Posterior cingulate gyrus (tissue), 11 donors: ENCODE measurements around the gene PITPNC1.

ENCODE experiments used
- DNase-seq, 10 donors: peaks; one replicate each; pipeline versions ENCODE4 v3.0.0 to v3.0.0-alpha.2; 2020 to 2021; ENCODE audit warnings: mixed read lengths in 3 of 10
- intact Hi-C: fragments of 100-400 bp; cut with DNase I; formaldehyde crosslinking; loops from one replicate; pipeline ENCODE4 v1.15.1; 2023

Gene PITPNC1

DNA sequence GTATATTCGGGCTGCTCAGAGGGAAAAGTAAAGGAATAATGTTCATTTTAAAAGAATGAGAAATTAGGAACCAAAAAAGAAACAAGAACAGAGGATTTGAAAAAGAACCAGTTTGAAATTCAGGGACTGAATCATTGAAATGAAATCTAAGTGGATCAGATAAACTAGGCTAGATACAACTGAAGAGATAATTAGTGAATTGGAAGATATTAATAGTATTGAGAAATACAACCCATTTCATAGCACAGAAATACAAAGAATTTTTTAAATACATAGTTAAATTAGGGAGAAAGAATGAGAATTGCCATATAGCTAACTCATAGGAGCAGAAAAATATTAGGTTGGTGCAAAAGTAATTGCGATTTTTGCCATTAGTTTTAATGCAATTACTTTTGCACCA lies 223.3 kb downstream of the PITPNC1 start:
- intact Hi-C loops, result no loop called here
- no peak for DNase-seq

DNA sequence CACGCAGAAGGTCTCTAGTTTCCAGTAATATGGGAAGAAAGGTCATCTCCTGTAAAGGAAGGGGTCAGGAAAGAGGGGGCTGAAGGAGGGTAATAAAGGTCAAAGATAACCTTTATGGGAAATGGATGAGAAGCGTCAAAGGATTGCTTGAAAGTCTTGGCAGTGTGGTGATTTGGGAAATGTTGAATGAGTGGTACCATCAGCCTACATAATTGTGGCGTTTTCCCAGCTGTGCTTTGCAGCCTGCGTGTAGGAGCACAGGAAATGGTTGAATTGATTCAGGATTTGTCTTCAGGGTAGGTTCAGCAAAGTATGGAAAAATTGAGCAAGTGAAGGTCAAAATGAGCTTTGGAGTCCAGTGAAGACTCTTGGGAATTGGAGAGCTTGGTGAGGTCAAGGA lies 224.8 kb downstream of the PITPNC1 start:
- no peak for DNase-seq
- intact Hi-C loops, result no loop called here

DNA sequence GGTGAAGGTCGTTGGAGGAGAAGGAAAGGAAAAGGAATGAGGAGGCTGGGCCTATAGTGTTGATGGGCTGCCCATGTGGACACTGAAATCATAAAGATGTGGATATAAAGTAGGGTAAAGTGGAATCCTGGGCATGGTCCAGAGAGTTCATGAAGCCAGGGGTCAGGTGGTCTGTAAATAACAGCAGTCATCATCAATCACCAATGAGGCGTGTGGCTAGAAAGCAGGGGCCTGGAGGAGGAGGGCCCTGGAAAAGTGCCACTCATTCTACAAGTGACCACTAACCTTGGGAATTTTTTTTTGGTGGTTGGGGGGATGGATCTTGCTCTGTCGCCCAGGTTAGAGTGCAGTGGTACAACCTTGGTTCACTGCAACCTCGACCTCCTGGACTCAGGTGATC lies 225.4 kb downstream of the PITPNC1 start:
- intact Hi-C loops, result no loop called here
- no peak for DNase-seq

- intact Hi-C loops, result no loop called here
- peak in 2 of 10 donors; percentile 10 to 20 for DNase-seq
Observed at GRCh38 chr17:67602974-67603373, 225.9 kb downstream of the PITPNC1 start.

- DNase-seq, result peak in 9 of 10 donors; percentile 19 to 88 (median 26)
- intact Hi-C loops, result no loop called here
Observed at GRCh38 chr17:67605256-67605912, 228.3 kb downstream of the PITPNC1 start.

GRCh38 chr17:67606471-67606870 lies 229.4 kb downstream of the PITPNC1 start:
- intact Hi-C loops, result no loop called here
- DNase-seq, result no peak

GRCh38 chr17:67606896-67607604 lies 230.0 kb downstream of the PITPNC1 start:
- no peak for DNase-seq
- intact Hi-C loops, result no loop called here

GRCh38 chr17:67610061-67610460 lies 233.0 kb downstream of the PITPNC1 start:
- intact Hi-C loops, result no loop called here
- DNase-seq, result no peak

GRCh38 chr17:67613961-67614360 lies 236.9 kb downstream of the PITPNC1 start:
- intact Hi-C loops, result no loop called here

GRCh38 chr17:67615011-67615561 lies 238.0 kb downstream of the PITPNC1 start:
- peak in 2 of 10 donors; percentile 24 to 26 for DNase-seq
- intact Hi-C loops, result no loop called here

More at GRCh38 chr17:67613961-67614360, 236.9 kb downstream of the PITPNC1 start:
- no peak for DNase-seq

DNA sequence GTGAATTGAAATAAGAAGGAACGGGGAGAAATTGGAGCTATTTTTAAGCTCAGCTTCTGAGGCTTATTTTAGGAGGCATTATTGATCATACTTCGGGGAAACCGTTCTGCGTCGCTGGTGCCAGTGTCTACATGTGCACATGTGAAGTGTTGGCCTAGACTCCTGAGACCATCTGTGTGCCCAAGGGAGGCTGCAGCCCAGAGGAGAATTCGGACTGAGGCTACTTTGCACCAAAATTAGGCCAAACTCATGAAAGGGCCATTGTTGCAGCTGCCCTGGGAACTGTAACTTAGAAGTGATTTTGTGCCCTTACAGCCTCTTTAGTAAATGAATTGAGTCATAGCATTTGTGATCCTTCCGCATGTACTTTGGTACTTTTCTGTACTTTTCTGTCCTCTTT lies 238.7 kb downstream of the PITPNC1 start:
- DNase-seq, result no peak
- intact Hi-C loops, result no loop called here

GRCh38 chr17:67617304-67617899 lies 240.3 kb downstream of the PITPNC1 start:
- intact Hi-C loops, result no loop called here
- DNase-seq, result no peak

- no peak for DNase-seq
- intact Hi-C loops, result no loop called here
Observed at GRCh38 chr17:67619555-67619954, 242.5 kb downstream of the PITPNC1 start.

- intact Hi-C loops, result loop anchor here (10.0 kb wide), 1 partner anchor 245 kb away; the partner anchor contains the start of gene PITPNC1
- DNase-seq, result no peak
Observed at GRCh38 chr17:67620088-67620487, 243.0 kb downstream of the PITPNC1 start.

- intact Hi-C loops, result loop anchor here (10.0 kb wide), 1 partner anchor 246 kb away; the partner anchor contains the start of gene PITPNC1
- DNase-seq, result no peak
Observed at GRCh38 chr17:67620636-67621035, 243.6 kb downstream of the PITPNC1 start.

DNA sequence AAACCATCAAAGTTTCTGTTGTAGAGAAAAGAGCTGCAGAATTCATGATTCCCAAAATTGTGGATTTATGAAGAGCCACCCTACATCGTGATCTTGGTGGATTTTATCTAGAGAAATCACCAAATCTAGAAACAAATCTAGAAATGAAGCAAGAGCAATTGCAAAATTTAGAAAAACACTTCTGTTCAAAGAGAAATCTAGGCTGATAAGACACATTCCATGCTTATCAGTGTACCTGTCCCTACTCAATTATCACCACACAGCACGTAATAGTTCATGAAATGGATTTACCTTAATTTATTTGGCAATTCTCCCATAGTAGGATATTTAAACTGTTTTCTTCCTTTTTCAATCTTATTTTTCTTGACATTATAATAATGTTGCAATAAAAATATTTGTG lies 246.7 kb downstream of the PITPNC1 start:
- no peak for DNase-seq
- intact Hi-C loops, result loop anchor here (10.0 kb wide), 1 partner anchor 249 kb away; the partner anchor contains the start of gene PITPNC1

DNA sequence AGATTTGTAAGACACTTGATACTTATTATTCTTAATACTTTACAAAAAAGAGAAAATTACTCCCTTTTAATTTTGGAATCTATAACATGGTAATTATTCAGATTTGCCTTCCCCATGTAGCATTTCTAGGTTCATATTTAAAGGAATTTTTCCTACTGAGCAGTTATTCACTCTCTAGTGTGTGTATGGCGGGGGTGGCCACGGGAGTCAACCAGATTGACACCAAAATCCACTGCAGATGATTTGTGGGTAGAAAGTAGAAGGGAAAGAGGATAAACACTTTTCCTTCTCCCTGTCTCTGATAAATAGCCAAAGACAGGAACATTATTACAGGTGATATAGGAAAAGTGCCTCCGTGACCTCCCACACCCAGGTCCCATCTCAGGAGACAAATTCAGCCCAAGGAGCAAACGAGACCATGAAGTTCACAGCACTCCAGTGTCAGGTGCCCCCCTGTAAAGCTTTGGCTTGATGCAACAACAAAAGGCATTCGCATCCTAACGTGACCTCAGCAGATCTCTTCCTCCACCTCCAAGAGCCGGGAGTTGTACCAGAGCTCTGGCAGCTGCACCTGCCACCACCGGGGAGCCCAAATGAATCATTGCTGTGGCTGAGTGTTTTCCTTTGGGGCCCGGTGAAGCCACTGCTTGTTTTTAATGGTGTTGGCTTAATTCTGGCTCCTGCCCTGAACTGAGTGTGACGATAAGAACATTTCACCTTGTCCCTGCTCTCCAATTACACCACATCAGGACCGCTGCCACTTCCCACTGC lies 248.0 kb downstream of the PITPNC1 start:
- intact Hi-C loops, result loop anchor here (10.0 kb wide), 1 partner anchor 250 kb away; the partner anchor contains the start of gene PITPNC1
- DNase-seq, result no peak

DNA sequence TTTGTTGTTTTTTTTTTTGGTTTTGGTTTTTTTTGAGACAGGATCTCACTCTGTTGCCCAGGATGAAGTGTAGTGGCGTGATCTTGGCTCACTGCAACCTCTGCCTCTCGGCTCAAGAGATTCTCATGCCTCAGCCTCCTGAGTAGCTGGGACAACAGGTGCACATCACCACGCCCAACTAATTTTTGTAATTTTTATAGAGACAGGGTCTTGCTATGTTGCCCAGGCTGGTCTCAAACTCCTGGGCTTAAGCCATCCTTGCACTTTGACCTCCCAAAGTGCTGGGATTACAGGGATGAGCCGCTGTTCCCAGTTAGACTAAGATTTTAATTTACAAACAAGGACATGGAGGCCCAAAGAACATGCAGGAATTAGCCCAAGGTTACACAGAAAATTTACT lies 248.9 kb downstream of the PITPNC1 start:
- intact Hi-C loops, result loop anchor here (10.0 kb wide), 1 partner anchor 251 kb away; the partner anchor contains the start of gene PITPNC1
- DNase-seq, result no peak

DNA sequence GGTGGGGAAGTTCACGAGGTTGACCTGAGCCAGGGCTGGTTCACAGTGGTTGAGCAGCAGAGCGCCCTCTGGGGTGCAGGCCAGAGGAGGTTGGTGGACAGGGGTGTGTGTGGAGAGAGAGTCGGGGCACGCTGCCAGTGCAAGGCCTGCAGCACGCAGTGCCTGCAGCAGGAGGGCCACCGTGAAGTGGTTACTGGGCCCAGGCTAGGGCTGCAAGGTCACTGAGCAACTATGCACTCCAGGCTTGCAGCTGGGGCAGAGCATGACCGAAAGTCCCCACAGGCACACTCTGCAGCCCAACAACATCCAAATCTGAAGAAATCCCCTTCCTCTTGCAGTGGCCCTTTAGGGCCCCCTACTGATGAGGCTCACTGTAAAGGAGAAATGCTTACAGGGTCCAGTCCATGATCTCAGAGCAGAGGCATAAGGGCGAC lies 251.5 kb downstream of the PITPNC1 start:
- intact Hi-C loops, result loop anchor here (10.0 kb wide), 1 partner anchor 254 kb away; the partner anchor contains the start of gene PITPNC1
- peak in 5 of 10 donors; percentile 19 to 81 (median 31) for DNase-seq

GRCh38 chr17:67629971-67630320 lies 252.9 kb downstream of the PITPNC1 start:
- no peak for DNase-seq
- intact Hi-C loops, result loop anchor here (10.0 kb wide), 1 partner anchor 255 kb away; the partner anchor contains the start of gene PITPNC1
